GM23248 (cell line): Measurements from ENCODE around the gene NSMF. TPM values are rescaled to one million over a fixed set of nuclear protein-coding genes. Genes with fewer than 3 reads are reported as not detected.

Experiments
- DNase-seq: peaks from one replicate; pipeline ENCODE4 v3.0.0-alpha.2; 2015
- H2AFZ ChIP-seq: fragments of 200-600 bp; sonication (generic); 2 replicates; pipeline ENCODE4 v1.6.1; 2016; ENCODE audit warnings: antibody characterized with exemption
- H3F3A ChIP-seq: fragments of 200-600 bp; sonication (generic); 2 replicates; pipeline ENCODE4 v1.6.1; 2016; ENCODE audit warnings: mild to moderate bottlenecking, antibody characterized with exemption, mixed run types; ENCODE audit not compliant: insufficient read depth
- H3K27ac ChIP-seq: fragments of 200-600 bp; sonication (generic); 2 replicates; pipeline ENCODE4 v1.5.1; 2016; ENCODE audit warnings: mild to moderate bottlenecking
- H3K27me3 ChIP-seq: fragments of 200-600 bp; sonication (generic); replicated peaks from 2 replicates; pipeline ENCODE4 v1.6.1; 2016; ENCODE audit warnings: mild to moderate bottlenecking; ENCODE audit not compliant: insufficient read depth
- H3K36me3 ChIP-seq: fragments of 200-600 bp; sonication (generic); 2 replicates; pipeline ENCODE4 v1.6.1; 2016; ENCODE audit warnings: low read depth, mild to moderate bottlenecking
- H3K4me1 ChIP-seq: fragments of 200-600 bp; sonication (generic); 2 replicates; pipeline ENCODE4 v1.6.1; 2016; ENCODE audit warnings: mild to moderate bottlenecking; ENCODE audit not compliant: insufficient read depth
- H3K4me2 ChIP-seq: fragments of 200-600 bp; sonication (generic); one replicate; pipeline ENCODE4 v1.6.1; 2016; ENCODE audit warnings: mild to moderate bottlenecking; ENCODE audit not compliant: unreplicated experiment
- H3K4me3 ChIP-seq: fragments of 200-600 bp; sonication (generic); 2 replicates; pipeline ENCODE4 v1.5.1; 2016; ENCODE audit warnings: mild to moderate bottlenecking
- H3K79me2 ChIP-seq: fragments of 200-600 bp; sonication (generic); 2 replicates; pipeline ENCODE4 v1.6.1; 2016; ENCODE audit warnings: mild to moderate bottlenecking; ENCODE audit not compliant: insufficient read depth
- H3K9ac ChIP-seq: fragments of 200-600 bp; sonication (generic); 2 replicates; pipeline ENCODE4 v1.6.1; 2016; ENCODE audit warnings: mild to moderate bottlenecking
- H3K9me2 ChIP-seq: fragments of 200-600 bp; sonication (generic); 2 replicates; pipeline ENCODE4 v1.6.1; 2016; ENCODE audit warnings: mixed run types, mild to moderate bottlenecking, moderate library complexity; ENCODE audit not compliant: insufficient read depth
- H3K9me3 ChIP-seq: fragments of 200-600 bp; sonication (generic); one replicate; pipeline ENCODE4 v1.6.1; 2017; ENCODE audit warnings: low read depth
- H4K20me1 ChIP-seq: fragments of 200-600 bp; sonication (generic); 2 replicates; pipeline ENCODE4 v1.6.0; 2016; ENCODE audit not compliant: insufficient read depth
- EZH2 ChIP-seq: fragments of 200-600 bp; sonication (generic); IDR thresholded peaks from 2 replicates; pipeline ENCODE4 v1.6.1; 2018; ENCODE audit warnings: antibody characterized with exemption, mild to moderate bottlenecking; ENCODE audit not compliant: insufficient read depth, poor library complexity, severe bottlenecking
- EZH2phosphoT487 ChIP-seq: fragments of 200-600 bp; sonication (generic); IDR thresholded peaks from 2 replicates; pipeline ENCODE4 v1.6.1; 2018; ENCODE audit warnings: antibody characterized with exemption, moderate library complexity, mild to moderate bottlenecking, low read depth; ENCODE audit not compliant: insufficient read depth
- WGBS, 2 experiments: methylation state at CpG; one replicate each; pipeline ENCODE4 v1.1.6; 2015 to 2017; ENCODE audit warnings: low lambda C conversion rate in 2 of 2, low coverage in 1 of 2; ENCODE audit errors: missing lambda C conversion rate in 2 of 2; 5-methylcytosine and 5-hydroxymethylcytosine counted together
- in situ Hi-C: fragments of 300-500 bp; cut with MboI; formaldehyde crosslinking; loops from 2 replicates; pipeline ENCODE4 v1.15.0; 2020
- polyA plus RNA-seq: library from polyadenylated mRNA; unstranded; fragments of >200 nt; fragmentation: Nextera tagmentation; extraction: Ambion mirVana; gene quantifications from 2 replicates; pipeline ENCODE4 v1.2.1, GENCODE V29; 2016
- total RNA-seq: library from RNA; depleted of rRNA; stranded (reverse); fragments of >200 nt; shearing (Covaris generic); gene quantifications from 2 replicates; pipeline ENCODE4 v1.2.3, GENCODE V29; 2014; rRNA removed

Gene NSMF, protein sequence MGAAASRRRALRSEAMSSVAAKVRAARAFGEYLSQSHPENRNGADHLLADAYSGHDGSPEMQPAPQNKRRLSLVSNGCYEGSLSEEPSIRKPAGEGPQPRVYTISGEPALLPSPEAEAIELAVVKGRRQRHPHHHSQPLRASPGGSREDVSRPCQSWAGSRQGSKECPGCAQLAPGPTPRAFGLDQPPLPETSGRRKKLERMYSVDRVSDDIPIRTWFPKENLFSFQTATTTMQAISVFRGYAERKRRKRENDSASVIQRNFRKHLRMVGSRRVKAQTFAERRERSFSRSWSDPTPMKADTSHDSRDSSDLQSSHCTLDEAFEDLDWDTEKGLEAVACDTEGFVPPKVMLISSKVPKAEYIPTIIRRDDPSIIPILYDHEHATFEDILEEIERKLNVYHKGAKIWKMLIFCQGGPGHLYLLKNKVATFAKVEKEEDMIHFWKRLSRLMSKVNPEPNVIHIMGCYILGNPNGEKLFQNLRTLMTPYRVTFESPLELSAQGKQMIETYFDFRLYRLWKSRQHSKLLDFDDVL
- 28.8 and 29.1 TPM in 2 replicates for total RNA-seq
- 13.5 and 13.7 TPM in 2 replicates for polyA plus RNA-seq

DNA sequence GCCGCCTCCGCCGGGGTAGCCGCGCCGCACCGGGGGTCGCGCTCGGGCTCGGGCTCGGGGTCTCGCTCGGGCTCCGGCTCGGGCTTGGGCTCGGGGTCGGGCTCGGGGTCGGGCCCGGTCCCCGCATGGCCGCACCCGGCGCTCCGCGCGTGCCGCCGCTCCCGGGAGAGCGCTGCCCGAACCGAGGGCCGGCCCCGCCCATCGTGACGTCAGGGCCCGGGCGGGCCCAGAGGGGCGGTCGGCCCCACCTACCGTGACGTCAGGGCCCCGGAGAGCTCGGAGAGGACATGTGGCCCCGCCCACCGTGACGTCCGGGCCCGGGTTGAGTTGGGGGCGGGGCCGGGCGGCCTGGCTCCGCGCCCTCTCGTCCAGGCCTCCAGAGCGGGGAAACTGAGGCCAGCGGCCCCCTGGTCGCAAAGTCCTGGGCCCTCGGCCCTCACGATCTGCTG is at the start of gene NSMF:
NSMF (minus strand) TSS at position 183 of the 449 bp plus-strand sequence. CDS start 232 bp downstream, outside the sequence.
- Histone ChIP-seq H3K9me3 (no peaks in the 10 kb centered on the region), H3K27ac (no peak within 1 kb of the TSS), H3K4me1 (peaks cover 6% of the 10 kb centered on the region; the same call in 1 of the 2 replicates), H3K9me2 (no peaks in the 10 kb centered on the region), H3K36me3 (no peaks in the 10 kb centered on the region), H2AFZ (peak within 1 kb of the TSS; percentile 87), H3K4me3 (peak within 1 kb of the TSS; percentile 83), H3K79me2 (no peaks in the 10 kb centered on the region), H3K27me3 (no peaks in the 10 kb centered on the region), H4K20me1 (no peaks in the 10 kb centered on the region), H3K9ac (peak within 1 kb of the TSS; percentile 87), H3K4me2 (peak within 1 kb of the TSS; percentile 87), H3F3A (no peaks in the 10 kb centered on the region)
- DNase-seq = peak; percentile 96
- in situ Hi-C loops = no loop called here
- no peak for TF ChIP-seq EZH2phosphoT487
- WGBS, 2 experiments = 1% methylated on average over 30 to 54 of the region's 62 CpGs

- 0 out of 2 replicates have a peak, but pooled peaks cover 9% of the 10 kb centered on the region for H3F3A ChIP-seq
- no peak overlapping the region for H2AFZ ChIP-seq
- no peaks in the 10 kb centered on the region for H3K27me3 ChIP-seq
- no peak overlapping the region for H3K4me3 ChIP-seq
- no peaks in the 10 kb centered on the region for H3K9me2 ChIP-seq
- H3K36me3 ChIP-seq = no peaks in the 10 kb centered on the region
- no peak overlapping the region for H3K27ac ChIP-seq
- 59 to 61% methylated on average over 26 of the region's 26 CpGs for WGBS, 2 experiments
- no peak overlapping the region for H3K4me2 ChIP-seq
- peak; percentile 81 for DNase-seq
- H3K9ac ChIP-seq = 0 out of 2 replicates have a peak overlapping the region, but pooled peaks have one; percentile 2
- no peak for TF ChIP-seq EZH2phosphoT487
- TF ChIP-seq EZH2 = no peak
- in situ Hi-C loops = no loop called here
- H3K9me3 ChIP-seq = no peaks in the 10 kb centered on the region
- no peaks in the 10 kb centered on the region for H4K20me1 ChIP-seq
- H3K79me2 ChIP-seq = no peaks in the 10 kb centered on the region
- H3K4me1 ChIP-seq = peaks cover 4% of the 10 kb centered on the region; the same call in 1 of the 2 replicates
Observed at GRCh38 chr9:137506702-137507171, 47.6 kb upstream of the NSMF start.

GRCh38 chr9:137506274-137506673 is 47.1 kb upstream of the NSMF start:
- H3K79me2 ChIP-seq = no peaks in the 10 kb centered on the region
- H4K20me1 ChIP-seq = no peaks in the 10 kb centered on the region
- no peaks in the 10 kb centered on the region for H3K36me3 ChIP-seq
- no peak overlapping the region for H3K9ac ChIP-seq
- H3K4me2 ChIP-seq = no peak overlapping the region
- H3K27ac ChIP-seq = no peak overlapping the region
- H3K4me1 ChIP-seq = peaks cover 4% of the 10 kb centered on the region; the same call in 1 of the 2 replicates
- no peaks in the 10 kb centered on the region for H3K9me2 ChIP-seq
- in situ Hi-C loops = no loop called here
- WGBS, 2 experiments = 84 to 93% methylated on average over 15 of the region's 15 CpGs
- no peaks in the 10 kb centered on the region for H3K9me3 ChIP-seq
- H3F3A ChIP-seq = 0 out of 2 replicates have a peak, but pooled peaks cover 9% of the 10 kb centered on the region
- no peak overlapping the region for H2AFZ ChIP-seq
- H3K4me3 ChIP-seq = no peak overlapping the region
- no peaks in the 10 kb centered on the region for H3K27me3 ChIP-seq
- TF ChIP-seq EZH2phosphoT487 = no peak
- no peak for TF ChIP-seq EZH2
- DNase-seq = no peak

GRCh38 chr9:137505421-137506140 is 46.4 kb upstream of the NSMF start:
- H3K36me3 ChIP-seq = no peaks in the 10 kb centered on the region
- in situ Hi-C loops = no loop called here
- no peak overlapping the region for H3K9ac ChIP-seq
- no peak overlapping the region for H3K4me3 ChIP-seq
- H3F3A ChIP-seq = 0 out of 2 replicates have a peak, but pooled peaks cover 9% of the 10 kb centered on the region
- H2AFZ ChIP-seq = no peak overlapping the region
- H3K4me1 ChIP-seq = peaks cover 4% of the 10 kb centered on the region; the same call in 1 of the 2 replicates
- no peak overlapping the region for H3K27ac ChIP-seq
- TF ChIP-seq EZH2phosphoT487 = no peak
- no peak for TF ChIP-seq EZH2
- H3K27me3 ChIP-seq = no peaks in the 10 kb centered on the region
- no peaks in the 10 kb centered on the region for H3K9me2 ChIP-seq
- no peaks in the 10 kb centered on the region for H3K9me3 ChIP-seq
- DNase-seq = no peak
- H3K79me2 ChIP-seq = no peaks in the 10 kb centered on the region
- H4K20me1 ChIP-seq = no peaks in the 10 kb centered on the region
- H3K4me2 ChIP-seq = no peak overlapping the region
- WGBS, 2 experiments = 92% methylated on average over 27 to 28 of the region's 28 CpGs
